PFSK-1 (cell line): Measurements from ENCODE around the gene BCAS3.

Source experiments
- FOXP2 ChIP-seq: optimal IDR thresholded peaks from 2 replicates; pipeline ENCODE3; 2011; ENCODE audit warnings: borderline replicate concordance, control low read depth, inconsistent platforms; ENCODE audit not compliant: insufficient read depth; ENCODE audit errors: extremely low read length, extremely low read depth
- POLR2AphosphoS5 ChIP-seq: IDR thresholded peaks from 2 replicates; pipeline ENCODE4 v1.6.1; 2012; ENCODE audit warnings: low read depth, mild to moderate bottlenecking, control low read depth, low read length, moderate library complexity
- REST ChIP-seq, 2 experiments: IDR thresholded peaks; 2 replicates each; pipeline versions ENCODE4 v1.6.1 to v1.8.0; 2011 to 2012; ENCODE audit warnings: low read depth in 2 of 2, low read length in 2 of 2, control low read depth in 1 of 2, inconsistent platforms in 1 of 2, mild to moderate bottlenecking in 1 of 2, moderate library complexity in 1 of 2; ENCODE audit not compliant: insufficient read depth in 1 of 2
- SIN3A ChIP-seq: IDR thresholded peaks from 2 replicates; pipeline ENCODE4 v1.6.1; 2012; ENCODE audit warnings: mild to moderate bottlenecking, low read length, moderate library complexity, borderline replicate concordance; ENCODE audit not compliant: insufficient read depth
- TAF1 ChIP-seq: IDR thresholded peaks from 2 replicates; pipeline ENCODE4 v1.6.1; 2012; ENCODE audit warnings: low read length, control low read depth, borderline replicate concordance; ENCODE audit not compliant: insufficient read depth

BCAS3 gene

GRCh38 chr17:61390479-61390791, 712.8 kb downstream of the BCAS3 start:
- TF ChIP-seq POLR2AphosphoS5 (no peak), REST (IDR thresholded peaks at IDR 0.05; ENCODE audit: insufficient read depth in 1 of 2, low read depth in 2 of 2, low read length in 2 of 2) (no peak), TAF1 (no peak), FOXP2 (no peak), SIN3A (no peak)

GRCh38 chr17:61391595-61392291, 714.1 kb downstream of the BCAS3 start:
- no peak for TF ChIP-seq FOXP2
- TF ChIP-seq POLR2AphosphoS5: no peak
- TF ChIP-seq TAF1: no peak

DNA sequence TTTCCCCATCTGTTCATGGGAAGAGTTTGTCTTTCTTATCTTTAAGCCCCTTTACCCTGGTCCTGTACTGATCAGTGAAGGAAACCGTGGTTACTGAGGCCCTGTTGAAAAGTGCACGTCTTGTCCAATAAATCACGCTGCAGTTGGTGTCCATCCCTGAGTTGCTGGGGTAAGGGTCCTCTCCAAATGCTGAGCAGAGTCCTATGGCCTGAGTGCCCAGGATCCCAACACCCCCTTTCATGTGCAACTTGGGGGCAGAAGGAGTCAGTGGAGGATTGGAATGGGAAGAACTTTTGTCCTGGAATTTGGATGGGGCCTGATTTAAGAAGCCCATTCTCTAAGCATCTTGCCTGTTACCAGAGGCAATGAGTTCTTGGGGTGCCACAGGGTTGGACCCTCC, 715.0 kb downstream of the BCAS3 start:
- TF ChIP-seq FOXP2 (no peak), SIN3A (no peak), POLR2AphosphoS5 (no peak), TAF1 (no peak)

- TF ChIP-seq REST (IDR thresholded peaks at IDR 0.05; ENCODE audit: insufficient read depth in 1 of 2, low read depth in 2 of 2, low read length in 2 of 2): no peak
- no peak for TF ChIP-seq POLR2AphosphoS5
- TF ChIP-seq SIN3A: no peak
- no peak for TF ChIP-seq FOXP2
- no peak for TF ChIP-seq TAF1
Measured at GRCh38 chr17:61393550-61393903, 715.9 kb downstream of the BCAS3 start.

DNA sequence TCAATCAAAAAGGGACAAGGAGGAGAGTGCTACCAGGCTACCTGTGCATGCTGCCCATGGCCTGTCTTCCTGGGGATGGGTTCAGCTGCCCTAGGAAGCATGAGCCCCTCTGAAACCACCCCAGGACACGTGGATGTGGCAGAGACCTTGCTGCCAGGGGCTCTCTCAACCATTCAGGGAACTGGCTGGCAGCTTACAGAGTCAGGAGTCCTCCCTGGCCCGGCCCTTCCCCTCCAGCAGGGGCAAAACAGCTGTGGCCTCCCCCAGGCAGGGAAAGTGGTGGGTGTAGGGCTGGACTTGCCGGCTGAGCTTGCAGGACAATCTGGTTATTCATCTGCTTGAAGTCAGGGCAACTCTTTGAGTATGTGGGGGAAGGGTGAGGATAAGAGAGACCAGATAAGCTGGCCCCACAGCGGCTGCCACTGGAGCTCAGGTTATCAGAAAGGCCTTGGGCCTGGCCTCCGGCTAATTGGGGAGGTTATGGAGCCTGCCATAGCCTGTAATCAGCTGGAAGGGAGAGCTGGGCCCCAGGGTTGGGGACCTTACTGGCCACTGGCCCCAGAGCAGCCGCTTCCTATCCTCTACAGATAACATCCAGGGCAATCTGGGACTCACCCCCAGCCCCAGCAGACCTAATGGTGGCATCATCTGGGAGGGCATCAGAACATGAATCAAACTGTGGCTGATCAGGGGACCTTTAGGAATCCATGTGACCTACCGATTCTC, 716.4 kb downstream of the BCAS3 start:
- TF ChIP-seq SIN3A (no peak), FOXP2 (no peak), POLR2AphosphoS5 (no peak), REST (IDR thresholded peaks at IDR 0.05; ENCODE audit: insufficient read depth in 1 of 2, low read depth in 2 of 2, low read length in 2 of 2) (no peak), TAF1 (no peak)

DNA sequence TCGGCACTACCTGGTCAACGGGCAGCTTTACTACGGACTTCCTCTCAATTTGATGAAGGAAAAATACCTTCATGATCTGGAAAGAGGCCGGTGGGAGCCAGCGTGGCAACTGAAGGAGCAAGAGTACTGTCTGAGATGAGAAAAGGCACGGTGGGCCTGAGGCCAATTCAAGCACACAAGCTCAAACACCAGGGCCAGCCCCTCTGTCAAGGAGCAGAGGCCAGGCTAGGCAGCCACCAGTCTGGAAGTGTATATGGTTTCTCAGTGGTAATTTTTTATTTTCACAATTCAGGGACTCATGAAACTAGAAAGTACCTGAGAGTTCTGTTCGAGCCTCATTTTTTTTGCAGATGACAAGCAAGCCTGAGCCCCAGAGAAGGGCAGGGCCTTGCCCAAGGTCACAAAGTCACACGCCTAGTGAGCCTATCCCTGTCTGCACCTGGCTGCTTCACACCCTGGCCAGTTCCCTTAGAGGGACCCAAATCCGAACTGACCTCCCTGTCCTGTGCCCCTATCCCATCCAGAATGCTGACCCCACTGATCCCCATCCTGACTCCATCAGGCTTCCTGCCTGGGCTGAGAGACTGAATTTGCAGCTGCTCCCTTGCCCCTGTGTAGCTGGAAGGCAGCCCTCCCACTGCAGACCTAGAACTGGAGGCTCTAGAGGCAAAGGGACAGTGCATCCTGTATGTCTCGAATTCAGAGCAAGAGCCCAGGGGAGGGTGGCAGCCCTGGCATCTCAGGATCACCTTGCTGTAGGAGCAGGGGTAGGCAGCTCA, 717.2 kb downstream of the BCAS3 start:
- TF ChIP-seq REST (IDR thresholded peaks at IDR 0.05; ENCODE audit: insufficient read depth in 1 of 2, low read depth in 2 of 2, low read length in 2 of 2): no peak
